H9 (cell line): Measurements from ENCODE around the gene RBX1. TPM values are rescaled to one million over a fixed set of nuclear protein-coding genes. Genes with fewer than 3 reads are reported as not detected.

ENCODE experiments used
- DNase-seq: peaks from one replicate; pipeline ENCODE4 v3.0.0-alpha.2; 2017
- H2AFZ ChIP-seq: one replicate; pipeline ENCODE4 v1.6.1; 2013; ENCODE audit warnings: mild to moderate bottlenecking, low read length, control low read depth, moderate library complexity
- H2AK5ac ChIP-seq: 2 replicates; pipeline ENCODE4 v1.6.1; 2013; ENCODE audit warnings: low read length, control low read depth, mixed read lengths; ENCODE audit not compliant: insufficient read length
- H2BK120ac ChIP-seq: one replicate; pipeline ENCODE4 v1.6.1; 2013; ENCODE audit warnings: low read depth, mild to moderate bottlenecking, low read length, control low read depth, inconsistent platforms; ENCODE audit not compliant: poor library complexity, severe bottlenecking
- H2BK12ac ChIP-seq: 2 replicates; pipeline ENCODE4 v1.6.1; 2013; ENCODE audit warnings: low read length, control low read depth, mixed read lengths, low read depth; ENCODE audit not compliant: insufficient read length
- H2BK15ac ChIP-seq: 2 replicates; pipeline ENCODE4 v1.6.1; 2013; ENCODE audit warnings: low read depth, low read length, control low read depth
- H2BK20ac ChIP-seq: one replicate; pipeline ENCODE4 v1.6.1; 2013; ENCODE audit warnings: low read depth, mild to moderate bottlenecking, low read length, control low read depth, inconsistent platforms; ENCODE audit not compliant: poor library complexity, severe bottlenecking
- H2BK5ac ChIP-seq: 2 replicates; pipeline ENCODE4 v1.6.1; 2013; ENCODE audit warnings: low read length, control low read depth, mixed read lengths; ENCODE audit not compliant: insufficient read length
- H3K14ac ChIP-seq: 2 replicates; pipeline ENCODE4 v1.6.1; 2013; ENCODE audit warnings: low read length, control low read depth; ENCODE audit not compliant: insufficient read depth
- H3K18ac ChIP-seq: 2 replicates; pipeline ENCODE4 v1.6.1; 2013; ENCODE audit warnings: low read depth, mild to moderate bottlenecking, mixed read lengths, low read length, control low read depth; ENCODE audit not compliant: insufficient read length
- H3K23ac ChIP-seq: 2 replicates; pipeline ENCODE4 v1.6.1; 2013; ENCODE audit warnings: low read length, control low read depth, mixed read lengths, low read depth; ENCODE audit not compliant: insufficient read length
- H3K23me2 ChIP-seq: 2 replicates; pipeline ENCODE4 v1.6.1; 2013; ENCODE audit warnings: low read depth, mild to moderate bottlenecking, mixed read lengths, low read length, control low read depth; ENCODE audit not compliant: insufficient read length, poor library complexity, severe bottlenecking
- H3K27ac ChIP-seq: 2 replicates; pipeline ENCODE4 v1.5.1; 2013; ENCODE audit warnings: low read length, control low read depth, mixed read lengths, low read depth; ENCODE audit not compliant: insufficient read length
- H3K27me3 ChIP-seq: 2 replicates; pipeline ENCODE4 v1.6.1; 2013; ENCODE audit warnings: low read length, control low read depth, inconsistent platforms; ENCODE audit not compliant: insufficient read depth
- H3K4ac ChIP-seq: 2 replicates; pipeline ENCODE4 v1.6.1; 2013; ENCODE audit warnings: low read depth, mild to moderate bottlenecking, control low read depth, inconsistent platforms, low read length, moderate library complexity
- H3K4me1 ChIP-seq: 2 replicates; pipeline ENCODE4 v1.6.1; 2013; ENCODE audit warnings: low read length, control low read depth, inconsistent platforms; ENCODE audit not compliant: insufficient read depth
- H3K4me2 ChIP-seq: 2 replicates; pipeline ENCODE4 v1.6.1; 2013; ENCODE audit warnings: low read length, control low read depth, mixed read lengths; ENCODE audit not compliant: insufficient read length, insufficient read depth
- H3K56ac ChIP-seq: 2 replicates; pipeline ENCODE4 v1.6.1; 2013; ENCODE audit warnings: low read depth, mild to moderate bottlenecking, mixed read lengths, low read length, control low read depth; ENCODE audit not compliant: insufficient read length
- H3K79me1 ChIP-seq: 2 replicates; pipeline ENCODE4 v1.6.1; 2013; ENCODE audit warnings: low read depth, mild to moderate bottlenecking, moderate library complexity, low read length, control low read depth, inconsistent platforms; ENCODE audit not compliant: insufficient read depth, poor library complexity, severe bottlenecking
- H3K79me2 ChIP-seq: 2 replicates; pipeline ENCODE4 v1.6.1; 2013; ENCODE audit warnings: low read length, control low read depth, inconsistent platforms; ENCODE audit not compliant: insufficient read depth
- H3K9ac ChIP-seq: 2 replicates; pipeline ENCODE4 v1.6.1; 2013; ENCODE audit warnings: low read length, control low read depth, mixed read lengths; ENCODE audit not compliant: insufficient read length; ENCODE audit errors: extremely low read depth
- H3K9me3 ChIP-seq: one replicate; pipeline ENCODE4 v1.6.1; 2013; ENCODE audit warnings: low read depth, low read length, inconsistent platforms; ENCODE audit not compliant: control insufficient read depth
- H3T11ph ChIP-seq: one replicate; pipeline ENCODE4 v1.6.1; 2013; ENCODE audit warnings: mild to moderate bottlenecking, low read length, control low read depth, inconsistent platforms
- H4K20me1 ChIP-seq: one replicate; pipeline ENCODE4 v1.6.1; 2013; ENCODE audit not compliant: control insufficient read depth, insufficient read length, insufficient read depth
- H4K5ac ChIP-seq: 2 replicates; pipeline ENCODE4 v1.6.1; 2013; ENCODE audit warnings: low read depth, mild to moderate bottlenecking, mixed read lengths, low read length, control low read depth; ENCODE audit not compliant: insufficient read length
- H4K8ac ChIP-seq: replicated peaks from 2 replicates; pipeline ENCODE4 v1.6.1; 2013; ENCODE audit warnings: low read length, control low read depth, mixed read lengths, low read depth; ENCODE audit not compliant: insufficient read length
- H4K91ac ChIP-seq: 2 replicates; pipeline ENCODE4 v1.6.1; 2013; ENCODE audit warnings: low read depth, mild to moderate bottlenecking, moderate library complexity, mixed read lengths, low read length, control low read depth; ENCODE audit not compliant: insufficient read length
- H3K27ac Mint-ChIP-seq, 3 experiments: 2 replicates in 2 of 3; 3 replicates in 1 of 3; pipeline ENCODE4 v1.8.0; 2020 to 2021; ENCODE audit warnings: mixed read lengths in 3 of 3, mild to moderate bottlenecking in 1 of 3, moderate library complexity in 1 of 3
- H3K27me3 Mint-ChIP-seq: 2 replicates; pipeline ENCODE4 v1.8.0; 2021; ENCODE audit warnings: low read depth, mild to moderate bottlenecking, moderate library complexity, mixed read lengths
- H3K36me3 Mint-ChIP-seq, 3 experiments: 2 replicates in 2 of 3; 3 replicates in 1 of 3; pipeline ENCODE4 v1.8.0; 2020 to 2021; ENCODE audit warnings: low read depth in 3 of 3, mixed read lengths in 3 of 3; ENCODE audit not compliant: insufficient read depth in 1 of 3
- H3K4me1 Mint-ChIP-seq, 2 experiments: 2 replicates each; pipeline ENCODE4 v1.8.0; 2020; ENCODE audit warnings: mixed read lengths in 2 of 2
- H3K4me3 Mint-ChIP-seq, 2 experiments: 2 replicates in 1 of 2; 3 replicates in 1 of 2; pipeline ENCODE4 v1.8.0; 2020 to 2021; ENCODE audit warnings: mild to moderate bottlenecking in 2 of 2, mixed read lengths in 2 of 2, moderate library complexity in 1 of 2
- H3K9me3 Mint-ChIP-seq, 2 experiments: 2 replicates in 1 of 2; 3 replicates in 1 of 2; pipeline ENCODE4 v1.8.0; 2020; ENCODE audit warnings: mild to moderate bottlenecking in 2 of 2, mixed read lengths in 2 of 2, moderate library complexity in 1 of 2
- WGBS: extraction: QIAGEN DNeasy Blood & Tissue Kit; methylation state at CpG from one replicate; pipeline ENCODE4 v1.1.7; 2013; ENCODE audit warnings: missing lambda C conversion rate, low lambda C conversion rate, mixed read lengths; ENCODE audit not compliant: insufficient read length; ENCODE audit errors: extremely low coverage; 5-methylcytosine and 5-hydroxymethylcytosine counted together
- total RNA-seq: library from RNA; stranded (reverse); gene quantifications from 2 replicates; pipeline ENCODE4 v1.2.1, GENCODE V29; 2021
- TF ChIP-seq, protein P1 (sequence below): fragments of 200-600 bp; sonication (generic); conservative IDR thresholded peaks from 3 replicates; pipeline ENCODE4 v1.8.0; 2021; ENCODE audit warnings: antibody characterized with exemption, mild to moderate bottlenecking

RBX1 gene
- total RNA-seq, 1 experiment from 2014 or later: 85.6 TPM

DNA sequence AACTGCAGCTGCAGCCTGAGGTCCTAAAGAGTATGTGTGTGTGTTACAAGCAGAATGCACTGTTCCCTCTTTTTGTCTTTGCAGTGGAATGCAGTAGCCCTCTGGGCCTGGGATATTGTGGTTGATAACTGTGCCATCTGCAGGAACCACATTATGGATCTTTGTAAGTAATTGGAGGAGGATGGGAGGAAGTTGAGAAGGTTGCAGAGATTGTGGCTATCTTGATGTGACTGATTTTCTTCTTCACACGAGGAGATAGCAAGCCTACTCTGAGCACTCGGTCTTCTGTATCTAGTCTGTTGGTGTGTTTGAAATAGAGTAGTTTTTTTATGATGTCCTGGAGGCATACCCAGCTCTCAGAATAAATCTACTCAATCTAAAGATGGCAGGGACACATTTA lies 2.3 kb downstream of the RBX1 start:
- Mint-ChIP-seq H3K27me3 (peaks cover 2% of the 10 kb centered on the region; the same call in 1 of the 2 replicates), H3K4me1 (peaks cover 13 to 15% of the 10 kb centered on the region in 2 experiments), H3K36me3 (peaks cover 18 to 45% (median 44%) of the 10 kb centered on the region in 3 experiments), H3K27ac (peak overlapping the region in 1 of 3 experiments; percentile 47; a peak in 2 of 7 replicates), H3K9me3 (no peaks in the 10 kb centered on the region), H3K4me3 (no peak overlapping the region; a peak in 2 of 5 replicates)
- H3K27me3 ChIP-seq: no peaks in the 10 kb centered on the region
- H3K56ac ChIP-seq: no peak overlapping the region
- no peak overlapping the region for H2BK15ac ChIP-seq
- no peak overlapping the region for H4K8ac ChIP-seq
- DNase-seq: no peak
- H3K9ac ChIP-seq: no peak overlapping the region
- no peak overlapping the region for H2BK20ac ChIP-seq
- no peak overlapping the region for H4K91ac ChIP-seq
- no peaks in the 10 kb centered on the region for H4K20me1 ChIP-seq
- no peaks in the 10 kb centered on the region for H3K9me3 ChIP-seq
- no peak overlapping the region for H3K23ac ChIP-seq
- no peak overlapping the region for H2BK5ac ChIP-seq
- H2BK120ac ChIP-seq: no peak overlapping the region
- H3K4ac ChIP-seq: no peak overlapping the region
- peaks cover 15% of the 10 kb centered on the region; the same call in 1 of the 2 replicates for H3K79me2 ChIP-seq
- no peak overlapping the region for H4K5ac ChIP-seq
- TF ChIP-seq, protein P1, sequence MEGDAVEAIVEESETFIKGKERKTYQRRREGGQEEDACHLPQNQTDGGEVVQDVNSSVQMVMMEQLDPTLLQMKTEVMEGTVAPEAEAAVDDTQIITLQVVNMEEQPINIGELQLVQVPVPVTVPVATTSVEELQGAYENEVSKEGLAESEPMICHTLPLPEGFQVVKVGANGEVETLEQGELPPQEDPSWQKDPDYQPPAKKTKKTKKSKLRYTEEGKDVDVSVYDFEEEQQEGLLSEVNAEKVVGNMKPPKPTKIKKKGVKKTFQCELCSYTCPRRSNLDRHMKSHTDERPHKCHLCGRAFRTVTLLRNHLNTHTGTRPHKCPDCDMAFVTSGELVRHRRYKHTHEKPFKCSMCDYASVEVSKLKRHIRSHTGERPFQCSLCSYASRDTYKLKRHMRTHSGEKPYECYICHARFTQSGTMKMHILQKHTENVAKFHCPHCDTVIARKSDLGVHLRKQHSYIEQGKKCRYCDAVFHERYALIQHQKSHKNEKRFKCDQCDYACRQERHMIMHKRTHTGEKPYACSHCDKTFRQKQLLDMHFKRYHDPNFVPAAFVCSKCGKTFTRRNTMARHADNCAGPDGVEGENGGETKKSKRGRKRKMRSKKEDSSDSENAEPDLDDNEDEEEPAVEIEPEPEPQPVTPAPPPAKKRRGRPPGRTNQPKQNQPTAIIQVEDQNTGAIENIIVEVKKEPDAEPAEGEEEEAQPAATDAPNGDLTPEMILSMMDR: no peak
- peaks cover 12% of the 10 kb centered on the region for H3K23me2 ChIP-seq
- H3T11ph ChIP-seq: no peak overlapping the region
- no peak overlapping the region for H3K27ac ChIP-seq
- H3K18ac ChIP-seq: no peak overlapping the region
- H3K4me1 ChIP-seq: no peaks in the 10 kb centered on the region
- H3K4me2 ChIP-seq: no peak overlapping the region
- H2AFZ ChIP-seq: no peak overlapping the region
- no peak overlapping the region for H2BK12ac ChIP-seq
- H3K79me1 ChIP-seq: peaks cover 11% of the 10 kb centered on the region
- H3K14ac ChIP-seq: no peak overlapping the region
- WGBS: no CpG with 5 or more reads among the region's 2 CpGs
- no peak overlapping the region for H2AK5ac ChIP-seq
